IPS-18a (cell line): Measurements from ENCODE around the gene PTPRB.

ENCODE experiments used
- H3K27ac ChIP-seq: one replicate; pipeline ENCODE4 v1.5.1; 2013; ENCODE audit warnings: low read length
- H3K27me3 ChIP-seq: one replicate; pipeline ENCODE4 v1.6.1; 2013; ENCODE audit warnings: mild to moderate bottlenecking, low read length; ENCODE audit not compliant: control insufficient read depth, insufficient read depth
- H3K36me3 ChIP-seq: one replicate; pipeline ENCODE4 v1.6.1; 2013; ENCODE audit warnings: low read depth, low read length; ENCODE audit not compliant: control insufficient read depth
- H3K4me1 ChIP-seq: one replicate; pipeline ENCODE4 v1.6.1; 2013; ENCODE audit warnings: low read depth, low read length; ENCODE audit not compliant: control insufficient read depth
- H3K4me3 ChIP-seq: one replicate; pipeline ENCODE4 v1.5.1; 2013; ENCODE audit warnings: low read length
- H3K9ac ChIP-seq: one replicate; pipeline ENCODE4 v1.6.1; 2013; ENCODE audit warnings: mild to moderate bottlenecking, low read length, moderate library complexity
- H3K9me3 ChIP-seq: one replicate; pipeline ENCODE4 v1.6.1; 2013; ENCODE audit warnings: low read depth, low read length; ENCODE audit not compliant: control insufficient read depth

PTPRB gene

DNA sequence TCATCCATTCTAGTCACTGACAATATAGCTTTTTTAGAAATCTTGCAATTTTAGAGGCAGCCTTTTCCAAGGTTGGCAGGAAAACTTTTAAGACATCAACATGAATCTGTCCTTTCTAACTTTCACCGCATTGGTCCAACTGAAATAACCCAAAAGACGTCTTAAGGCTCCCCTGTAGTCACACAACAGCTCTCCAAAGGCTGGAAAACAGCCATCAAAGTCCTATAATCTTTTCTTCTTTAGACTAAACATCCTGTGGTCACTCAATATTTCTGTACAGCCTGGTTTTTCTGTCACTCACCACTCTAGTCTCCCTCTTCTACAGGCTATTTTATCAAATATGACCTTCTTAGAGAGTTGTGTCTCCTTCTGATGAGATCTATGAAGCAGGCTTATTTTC is 4.5 kb upstream of the PTPRB start:
- Histone ChIP-seq H3K27me3 (no peaks in the 10 kb centered on the region), H3K36me3 (no peaks in the 10 kb centered on the region), H3K9ac (no peak overlapping the region), H3K27ac (no peak overlapping the region), H3K9me3 (no peaks in the 10 kb centered on the region), H3K4me1 (peaks cover 22% of the 10 kb centered on the region), H3K4me3 (no peak overlapping the region)

GRCh38 chr12:70640901-70641300 is 3.7 kb upstream of the PTPRB start:
- Histone ChIP-seq H3K27ac (no peak overlapping the region), H3K27me3 (no peaks in the 10 kb centered on the region), H3K4me1 (peaks cover 14% of the 10 kb centered on the region), H3K36me3 (no peaks in the 10 kb centered on the region), H3K4me3 (no peak overlapping the region), H3K9ac (no peak overlapping the region), H3K9me3 (no peaks in the 10 kb centered on the region)

DNA sequence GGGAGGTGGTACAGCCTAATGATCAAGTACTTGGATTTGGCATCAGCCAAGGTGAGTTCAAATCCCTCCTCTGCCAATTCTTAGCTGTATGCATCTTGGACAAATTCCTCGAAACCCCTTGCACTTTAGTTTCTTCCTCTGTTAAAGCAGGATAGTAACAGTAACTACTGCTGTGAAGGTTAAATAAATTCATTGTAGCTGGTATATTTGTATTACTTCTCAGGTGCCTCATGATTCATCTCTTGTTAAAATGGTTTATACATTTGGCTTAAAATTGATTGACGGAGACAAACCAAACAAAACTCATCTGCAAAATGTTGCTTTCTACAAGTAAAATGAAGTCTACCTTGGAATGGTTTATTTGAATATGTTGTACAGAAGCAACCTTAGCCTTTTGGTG is 2.3 kb upstream of the PTPRB start:
- Histone ChIP-seq H3K27ac (no peak overlapping the region), H3K9ac (no peak overlapping the region), H3K4me1 (peaks cover under 1% of the 10 kb centered on the region), H3K9me3 (no peaks in the 10 kb centered on the region), H3K27me3 (no peaks in the 10 kb centered on the region), H3K4me3 (no peak overlapping the region), H3K36me3 (no peaks in the 10 kb centered on the region)

GRCh38 chr12:70638639-70639360 is 1.6 kb upstream of the PTPRB start:
- H3K27ac ChIP-seq, result no peak overlapping the region

GRCh38 chr12:70635755-70636154 is 1.5 kb downstream of the PTPRB start:
- H3K27me3 ChIP-seq, result no peaks in the 10 kb centered on the region
- H3K4me3 ChIP-seq, result no peak overlapping the region
- no peaks in the 10 kb centered on the region for H3K9me3 ChIP-seq
- no peaks in the 10 kb centered on the region for H3K36me3 ChIP-seq
- H3K9ac ChIP-seq, result no peak overlapping the region
- H3K27ac ChIP-seq, result no peak overlapping the region
- no peaks in the 10 kb centered on the region for H3K4me1 ChIP-seq

More at GRCh38 chr12:70638639-70639360, 1.6 kb upstream of the PTPRB start:
- H3K9me3 ChIP-seq, result no peaks in the 10 kb centered on the region
- H3K9ac ChIP-seq, result no peak overlapping the region
- no peak overlapping the region for H3K4me3 ChIP-seq
- H3K4me1 ChIP-seq, result no peaks in the 10 kb centered on the region
- H3K27me3 ChIP-seq, result no peaks in the 10 kb centered on the region
- no peaks in the 10 kb centered on the region for H3K36me3 ChIP-seq

GRCh38 chr12:70628701-70629480 is 8.3 kb downstream of the PTPRB start:
- no peak overlapping the region for H3K27ac ChIP-seq
- no peaks in the 10 kb centered on the region for H3K27me3 ChIP-seq
- no peaks in the 10 kb centered on the region for H3K9me3 ChIP-seq
- H3K36me3 ChIP-seq, result no peaks in the 10 kb centered on the region
- H3K4me3 ChIP-seq, result no peak overlapping the region
- H3K9ac ChIP-seq, result no peak overlapping the region
- H3K4me1 ChIP-seq, result no peaks in the 10 kb centered on the region

- H3K27me3 ChIP-seq, result no peaks in the 10 kb centered on the region
- H3K9ac ChIP-seq, result no peak overlapping the region
- no peak overlapping the region for H3K27ac ChIP-seq
- H3K9me3 ChIP-seq, result no peaks in the 10 kb centered on the region
- no peaks in the 10 kb centered on the region for H3K36me3 ChIP-seq
- no peak overlapping the region for H3K4me3 ChIP-seq
- H3K4me1 ChIP-seq, result no peaks in the 10 kb centered on the region
Measured at GRCh38 chr12:70627677-70628076, 9.6 kb downstream of the PTPRB start.

DNA sequence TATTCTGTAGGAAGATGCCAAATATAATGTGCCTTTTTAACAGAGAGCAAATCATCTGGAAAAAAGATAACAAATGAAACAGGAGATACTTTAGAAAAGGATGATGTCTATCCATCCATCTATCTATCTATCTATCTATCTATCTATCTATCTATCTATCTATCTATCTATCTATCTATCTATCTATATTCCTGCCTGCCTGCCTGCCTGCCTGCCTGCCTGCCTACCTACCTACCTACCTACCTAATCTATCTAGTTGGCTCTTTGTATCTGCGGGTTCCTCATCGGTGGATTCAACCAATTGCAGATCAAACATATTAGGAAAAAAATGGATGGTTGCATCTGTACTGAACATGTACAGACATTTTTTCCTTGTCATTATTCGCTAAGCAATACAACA is 11.0 kb downstream of the PTPRB start:
- H3K9ac ChIP-seq, result no peak overlapping the region
- H3K4me1 ChIP-seq, result no peaks in the 10 kb centered on the region
- no peaks in the 10 kb centered on the region for H3K36me3 ChIP-seq
- no peaks in the 10 kb centered on the region for H3K9me3 ChIP-seq
- H3K4me3 ChIP-seq, result no peak overlapping the region
- no peaks in the 10 kb centered on the region for H3K27me3 ChIP-seq
- no peak overlapping the region for H3K27ac ChIP-seq

GRCh38 chr12:70619471-70620152 is 17.6 kb downstream of the PTPRB start:
- Histone ChIP-seq H3K4me1 (peaks cover 22% of the 10 kb centered on the region), H3K27ac (no peak overlapping the region), H3K9me3 (no peaks in the 10 kb centered on the region), H3K36me3 (no peaks in the 10 kb centered on the region), H3K9ac (no peak overlapping the region), H3K4me3 (no peak overlapping the region), H3K27me3 (no peaks in the 10 kb centered on the region)

DNA sequence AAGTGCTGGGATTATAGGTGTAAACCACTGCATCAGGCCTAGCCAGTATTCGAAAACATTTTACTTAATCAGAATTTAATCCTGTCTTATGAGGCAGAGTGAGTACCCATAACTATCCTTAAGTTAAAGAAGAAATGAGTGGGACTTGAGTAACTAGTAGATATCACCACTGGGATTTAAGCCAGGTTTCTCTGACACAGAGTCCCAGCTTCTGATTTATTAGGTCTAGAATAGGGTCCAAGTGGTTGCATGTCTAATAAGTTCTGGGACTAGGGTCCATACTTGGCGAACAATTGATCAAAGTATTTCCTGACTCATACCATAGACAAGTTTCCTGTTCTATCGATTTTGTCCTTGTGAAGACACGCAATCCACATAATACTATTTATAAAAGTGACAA is 18.9 kb downstream of the PTPRB start:
- no peak overlapping the region for H3K9ac ChIP-seq
- H3K4me3 ChIP-seq, result no peak overlapping the region
- H3K27ac ChIP-seq, result no peak overlapping the region
- no peaks in the 10 kb centered on the region for H3K36me3 ChIP-seq
- peaks cover 25% of the 10 kb centered on the region for H3K4me1 ChIP-seq
- H3K27me3 ChIP-seq, result no peaks in the 10 kb centered on the region
- H3K9me3 ChIP-seq, result no peaks in the 10 kb centered on the region

GRCh38 chr12:70617450-70617849 is 19.8 kb downstream of the PTPRB start:
- Histone ChIP-seq H3K9me3 (no peaks in the 10 kb centered on the region), H3K27me3 (no peaks in the 10 kb centered on the region), H3K9ac (no peak overlapping the region), H3K4me1 (peaks cover 25% of the 10 kb centered on the region), H3K4me3 (no peak overlapping the region), H3K27ac (no peak overlapping the region), H3K36me3 (no peaks in the 10 kb centered on the region)
